CD1c-positive myeloid dendritic cell (primary cell): ENCODE results near the gene ANO8.
"Not testable (repeated sequence)": the region's sequence is repeated elsewhere in the genome, so short reads cannot be mapped to it uniquely, and the experiment has no call there.

ENCODE experiments used
- DNase-seq: peaks from one replicate; pipeline ENCODE4 v3.0.0-alpha.2; 2016; ENCODE audit errors: extremely low spot score

The ANO8 gene

DNA sequence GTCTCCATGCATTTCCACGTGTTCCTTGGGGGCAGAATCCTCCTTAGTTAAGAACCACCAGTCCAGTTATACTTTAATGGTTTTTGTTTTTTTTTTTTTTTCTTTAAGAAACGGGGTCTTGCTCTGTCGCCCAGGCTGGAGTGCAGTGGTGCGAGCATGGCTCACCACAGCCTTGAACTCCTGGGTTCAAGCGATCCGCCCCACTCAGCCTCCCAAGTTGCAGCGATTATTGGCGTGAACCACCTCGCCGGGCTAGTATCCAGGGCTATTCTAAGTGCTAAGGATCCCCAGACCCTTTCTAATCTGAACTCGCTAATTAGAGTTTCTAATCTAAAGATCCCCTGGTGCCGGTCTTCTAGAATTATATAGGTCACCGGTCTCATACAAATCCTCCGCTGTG lies 41.0 kb downstream of the ANO8 start:
- DNase-seq, result no peak

DNA sequence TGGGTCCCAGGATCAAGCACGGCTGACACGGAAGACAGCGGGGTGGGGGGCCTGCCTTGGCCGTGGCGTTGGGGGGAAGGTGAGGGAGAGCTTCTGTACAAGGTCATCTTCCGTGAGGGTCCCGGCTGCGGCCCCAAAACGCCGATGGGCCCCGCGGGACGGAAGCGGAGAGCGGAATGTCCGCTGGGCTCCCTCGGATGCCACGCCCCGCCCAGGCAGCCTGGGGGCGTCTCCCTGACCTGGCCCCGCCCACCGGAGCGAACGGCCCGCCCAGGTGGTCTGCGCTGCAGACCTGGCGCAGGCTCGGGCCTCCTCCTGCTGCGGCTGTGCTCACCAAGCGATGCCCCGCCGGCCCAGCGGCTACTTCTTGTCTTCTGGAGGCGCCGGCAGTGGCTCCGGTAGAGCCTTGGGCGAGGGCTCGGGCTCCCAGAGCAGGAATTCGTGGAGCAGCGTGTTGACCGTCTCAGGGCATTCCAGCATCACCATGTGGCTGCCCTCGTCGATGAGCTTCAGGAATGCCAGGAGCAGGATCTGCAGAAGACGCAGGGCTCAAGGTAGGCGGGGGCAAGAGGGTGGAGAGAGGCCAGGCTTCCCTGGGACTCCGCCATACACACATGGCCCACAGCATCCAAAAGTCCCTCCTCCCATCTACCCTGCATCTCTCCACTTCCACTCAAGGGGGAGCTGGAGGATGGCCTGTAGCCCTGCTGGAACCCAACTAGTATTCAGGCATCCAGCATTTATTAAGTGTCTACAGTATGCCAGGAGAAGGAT lies 42.2 kb downstream of the ANO8 start:
- peak; percentile 87 for DNase-seq

DNA sequence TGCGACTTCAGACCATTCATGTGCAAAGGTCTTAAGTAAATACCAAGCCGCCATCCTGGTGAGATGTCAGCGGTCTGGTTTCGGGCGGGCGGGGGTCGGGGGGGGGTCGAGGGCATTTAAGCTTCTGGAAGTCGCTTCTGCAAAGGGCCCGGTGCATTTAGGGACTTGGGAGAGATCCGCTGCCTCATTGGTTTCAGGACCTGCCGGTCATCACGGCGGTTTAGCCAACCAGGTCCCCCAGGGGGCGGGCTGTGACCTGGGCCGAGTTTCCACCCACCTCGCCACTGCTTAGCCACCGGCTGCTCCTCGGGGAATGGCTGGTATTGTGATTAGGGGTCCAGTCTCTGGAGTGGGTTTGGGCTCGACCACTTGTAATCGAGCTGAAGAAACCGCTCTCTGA lies 45.2 kb downstream of the ANO8 start:
- peak; percentile 79 for DNase-seq

DNA sequence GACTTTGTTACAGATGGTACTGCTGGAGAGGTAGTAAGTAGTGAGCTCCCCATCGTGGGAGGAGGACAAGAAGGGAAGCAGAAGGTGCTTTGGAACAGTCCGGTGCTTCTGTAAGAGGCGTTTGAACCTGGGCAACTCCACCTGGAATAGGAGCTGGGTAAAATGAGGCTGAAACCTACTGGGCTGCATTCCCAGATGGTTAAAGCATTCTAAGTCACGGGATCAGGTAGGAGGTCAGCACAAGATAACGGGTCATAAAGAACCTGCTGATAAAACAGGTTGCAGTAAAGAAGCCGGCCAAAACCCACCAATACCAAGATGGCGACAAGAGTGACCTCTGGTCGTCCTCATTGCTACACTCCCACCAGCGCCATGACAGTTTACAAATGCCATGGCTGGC lies 47.9 kb downstream of the ANO8 start:
- no peak for DNase-seq

DNA sequence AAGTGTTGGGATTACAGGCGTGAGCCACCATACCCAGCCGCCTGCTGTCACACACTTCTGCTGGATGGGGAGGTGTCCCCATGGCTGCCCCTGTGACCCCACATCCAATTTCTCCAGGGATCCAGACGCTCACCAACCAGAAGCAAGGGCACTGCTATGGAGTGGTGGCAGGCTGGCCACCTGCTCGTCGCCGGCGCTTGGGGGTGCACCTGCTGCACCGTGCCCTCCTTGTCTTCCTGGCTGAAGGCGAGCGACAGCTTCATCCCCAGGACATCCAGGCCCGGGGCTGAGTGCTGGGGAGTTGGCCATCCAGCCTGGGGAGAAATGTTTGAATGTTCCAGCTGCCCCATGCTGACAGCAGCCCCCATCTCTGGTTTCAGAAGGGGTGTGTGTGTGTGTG lies 48.4 kb downstream of the ANO8 start:
- no peak for DNase-seq

DNA sequence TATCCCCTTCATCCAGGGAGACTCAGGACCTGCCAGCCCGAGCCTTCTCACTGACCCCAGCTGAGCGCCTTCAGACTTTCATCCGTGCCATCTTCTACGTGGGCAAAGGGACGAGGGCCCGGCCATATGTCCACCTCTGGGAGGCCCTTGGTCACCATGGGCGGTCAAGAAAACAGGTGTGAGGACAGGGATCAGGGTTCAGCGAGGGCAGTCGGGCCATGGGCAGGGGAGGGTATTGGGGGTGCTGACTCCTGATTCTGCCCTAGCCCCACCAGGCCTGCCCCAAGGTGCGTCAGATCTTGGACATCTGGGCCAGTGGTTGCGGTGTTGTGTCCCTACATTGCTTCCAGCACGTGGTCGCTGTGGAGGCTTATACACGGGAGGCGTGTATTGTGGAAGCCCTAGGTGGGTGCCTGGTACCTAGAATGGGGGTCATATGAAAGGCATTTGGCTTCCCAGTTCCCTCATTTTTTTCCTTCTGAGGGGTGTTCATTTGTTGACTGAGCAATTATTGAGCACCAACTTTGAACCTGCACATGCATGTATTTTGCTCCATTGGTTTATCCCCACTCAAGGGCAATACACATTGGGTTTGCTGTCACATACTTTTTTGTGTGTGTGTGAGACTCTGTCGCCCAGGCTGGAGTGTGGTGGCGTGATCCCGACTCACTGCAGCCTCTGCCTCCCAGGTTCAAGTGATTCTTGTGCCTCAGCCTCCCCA lies 49.1 kb downstream of the ANO8 start:
- no peak for DNase-seq

DNA sequence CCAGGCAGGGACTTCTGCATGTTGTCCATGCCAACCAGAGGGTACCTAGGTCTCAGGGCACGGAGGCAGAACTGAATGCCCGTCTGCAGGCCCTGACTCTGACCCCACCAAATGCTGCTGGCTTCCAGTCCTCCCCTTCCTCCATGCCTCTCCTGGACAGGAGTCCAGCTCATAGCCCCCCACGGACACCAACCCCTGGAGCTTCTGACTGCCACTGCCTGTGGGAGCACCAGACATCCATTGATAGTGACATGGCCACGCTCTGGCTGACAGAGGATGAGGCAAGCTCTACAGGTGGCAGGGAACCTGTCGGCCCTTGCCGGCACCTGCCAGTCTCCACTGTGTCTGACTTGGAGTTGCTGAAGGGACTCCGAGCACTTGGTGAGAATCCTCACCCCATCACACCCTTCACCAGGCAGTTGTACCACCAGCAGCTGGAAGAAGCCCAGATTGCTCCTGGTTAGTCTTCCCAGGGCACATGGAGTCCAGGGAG lies 51.1 kb downstream of the ANO8 start:
- no peak for DNase-seq

DNA sequence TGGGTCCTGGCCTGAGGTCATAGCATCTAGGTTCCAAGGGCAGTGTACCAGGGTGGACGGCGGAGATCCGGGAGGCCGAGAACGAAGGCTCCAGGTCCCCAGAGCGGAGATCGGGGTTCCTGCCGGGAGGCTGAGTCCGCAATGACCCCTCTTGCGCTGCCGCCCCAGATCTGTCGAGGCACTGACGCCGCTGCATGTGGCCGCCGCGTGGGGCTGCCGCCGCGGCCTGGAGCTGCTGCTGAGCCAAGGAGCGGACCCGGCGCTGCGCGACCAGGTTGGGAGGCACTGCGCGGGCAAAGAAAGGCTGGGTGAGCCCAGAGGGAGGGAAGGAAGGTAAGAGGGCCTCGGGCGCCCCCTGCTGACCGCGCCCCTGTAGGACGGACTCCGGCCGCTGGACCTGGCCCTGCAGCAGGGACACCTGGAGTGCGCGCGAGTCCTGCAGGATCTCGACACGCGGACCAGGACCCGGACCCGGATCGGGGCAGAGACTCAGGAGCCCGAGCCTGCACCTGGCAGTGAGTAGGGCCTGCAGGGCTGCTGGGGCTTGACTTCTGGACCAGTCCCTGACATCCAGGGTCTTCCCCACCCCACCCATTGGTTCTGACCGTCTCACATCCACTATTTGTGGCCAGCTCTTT lies 52.0 kb downstream of the ANO8 start:
- peak; percentile 82 for DNase-seq

DNA sequence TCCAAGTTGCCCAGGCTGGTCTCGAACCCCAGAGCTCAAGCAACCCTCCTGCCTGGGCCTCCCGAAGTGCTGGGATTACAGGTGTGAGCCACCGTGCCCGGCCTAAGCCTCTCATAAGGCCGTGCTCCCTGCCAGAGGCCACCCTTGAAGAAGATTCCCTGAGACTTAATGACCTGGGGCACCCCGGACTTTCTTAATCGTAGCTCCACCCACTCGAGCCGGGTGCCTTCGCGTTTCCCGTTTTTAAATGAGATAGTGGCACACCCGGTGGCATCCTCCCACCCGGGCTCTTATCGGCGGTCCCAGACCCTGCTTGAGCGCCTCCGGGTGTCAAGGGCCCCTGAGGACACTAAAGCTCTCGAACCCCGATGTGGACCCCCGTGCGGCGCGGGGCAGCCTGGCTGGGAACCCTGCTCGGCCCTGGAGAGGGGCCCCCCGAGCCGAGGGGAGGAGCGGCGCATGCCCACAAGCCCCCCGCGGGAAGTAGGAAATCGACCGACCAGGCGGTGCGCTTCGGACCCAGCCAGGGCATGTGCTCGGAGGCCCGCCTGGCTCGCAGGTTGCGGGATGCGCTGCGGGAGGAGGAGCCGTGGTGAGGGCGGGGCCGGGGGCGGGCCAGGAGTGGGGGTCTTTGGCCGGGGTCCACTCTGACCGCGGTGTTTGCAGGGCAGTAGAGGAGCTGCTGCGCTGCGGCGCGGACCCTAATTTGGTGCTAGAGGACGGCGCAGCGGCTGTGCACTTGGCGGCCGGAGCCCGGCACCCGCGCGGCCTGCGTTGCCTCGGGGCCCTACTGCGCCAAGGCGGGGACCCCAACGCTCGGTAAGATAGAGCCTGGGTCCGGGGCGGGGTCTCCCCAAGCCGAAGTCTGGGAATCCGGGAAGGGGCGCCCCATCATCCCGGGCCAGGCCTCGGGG lies 53.0 kb downstream of the ANO8 start, which contains the start of gene ANKLE1:
Gene ANKLE1 (plus strand): TSS at position 511 of the 914 bp plus-strand sequence. CDS start 20 bp downstream, at position 531.
- peak; percentile 84 for DNase-seq

DNA sequence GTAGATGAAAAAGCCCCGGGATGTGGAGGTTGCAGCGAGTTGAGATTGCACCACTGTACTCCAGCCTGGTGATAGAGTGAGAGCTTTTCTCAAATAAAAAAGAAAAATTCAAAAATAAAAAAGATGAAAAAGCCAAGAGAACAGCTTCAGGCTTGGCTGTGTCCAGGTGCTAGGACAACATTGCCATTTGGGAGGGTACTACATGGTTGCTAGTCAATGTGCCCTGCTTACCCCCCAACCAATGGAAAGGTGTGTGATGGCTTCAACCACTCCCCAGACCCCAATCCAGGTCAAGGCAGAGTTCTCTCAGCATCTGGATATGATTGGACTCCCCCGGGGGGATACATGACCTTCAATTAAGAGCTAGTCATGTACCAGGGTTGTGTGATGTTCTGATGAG lies 55.2 kb downstream of the ANO8 start:
- no peak for DNase-seq

DNA sequence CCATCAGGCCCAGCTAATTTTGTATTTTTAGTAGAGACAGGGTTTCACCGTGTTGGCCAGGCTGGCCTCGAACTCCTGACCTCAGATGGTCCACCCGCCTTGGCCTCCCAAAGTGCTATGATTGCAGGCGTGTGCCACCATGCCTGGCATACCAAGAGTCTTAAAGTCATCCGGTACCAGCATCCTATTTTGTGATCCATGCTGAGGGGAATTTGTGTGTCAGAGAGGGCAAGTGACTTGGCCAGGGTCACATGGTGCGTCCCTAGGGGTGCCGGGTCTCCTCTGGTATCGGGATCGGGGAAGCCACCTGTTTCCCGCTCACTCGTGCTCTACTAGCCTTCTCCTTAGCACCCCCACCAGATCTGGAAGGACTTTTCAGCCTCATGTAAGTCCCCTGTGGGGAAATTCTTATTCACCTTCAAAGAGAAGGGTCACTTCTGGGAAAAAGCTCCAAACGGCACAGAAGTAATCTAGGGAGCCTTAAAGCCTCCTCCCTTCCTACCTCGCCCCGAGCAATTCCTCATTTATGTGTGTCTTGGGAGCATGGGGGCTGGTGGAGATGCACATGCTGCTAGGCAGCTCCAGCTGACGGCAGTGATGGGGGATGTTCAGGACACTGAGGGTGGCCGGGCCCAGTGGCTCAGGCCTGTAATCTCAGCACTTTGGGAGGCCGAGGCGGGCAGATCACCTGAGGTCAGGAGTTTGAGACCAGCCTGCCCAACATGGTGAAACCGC lies 59.0 kb downstream of the ANO8 start:
- DNase-seq, result no peak

DNA sequence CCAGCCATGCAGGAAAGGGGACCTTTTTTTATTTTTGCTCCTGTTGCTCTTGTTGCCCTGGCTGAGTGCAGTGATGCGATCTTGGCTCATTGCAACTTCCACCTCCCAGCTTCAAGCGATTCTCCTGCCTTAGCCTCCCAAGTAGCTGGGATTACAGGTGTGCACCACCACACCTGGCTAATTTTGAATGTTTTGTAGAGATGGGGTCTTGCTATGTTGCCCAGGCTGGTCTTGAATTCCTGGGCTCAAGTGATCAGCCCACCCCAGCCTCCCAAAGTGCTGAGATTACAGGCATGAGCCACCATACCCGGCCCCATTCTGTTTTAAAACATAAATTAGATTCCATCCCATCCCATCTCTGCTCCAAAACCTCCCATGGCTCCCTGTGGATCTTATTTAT lies 59.8 kb downstream of the ANO8 start:
- DNase-seq, result not testable (repeated sequence)
